GM12865 (cell line): ENCODE results near the gene TENM3.

Source experiments
- DNase-seq: peaks from one replicate; pipeline ENCODE4 v3.0.0; 2010; ENCODE audit warnings: low read depth
- H3K4me3 ChIP-seq: 2 replicates; pipeline ENCODE4 v1.5.1; 2011; ENCODE audit warnings: mild to moderate bottlenecking, low read depth, low read length, control low read depth
- CTCF ChIP-seq: IDR thresholded peaks from 2 replicates; pipeline ENCODE4 v1.5.1; 2011; ENCODE audit warnings: low read length, control low read depth, low read depth, inconsistent platforms; ENCODE audit not compliant: insufficient read depth; ENCODE audit errors: missing control alignments

Gene TENM3

GRCh38 chr4:182252220-182252619 is 9.0 kb downstream of the TENM3 start:
- H3K4me3 ChIP-seq = no peak overlapping the region
- TF ChIP-seq CTCF = no peak
- DNase-seq = no peak

- DNase-seq = no peak
- H3K4me3 ChIP-seq = no peak overlapping the region
- no peak for TF ChIP-seq CTCF
These were observed 11.0 kb downstream of the TENM3 start for GRCh38 chr4:182254026-182254780.

GRCh38 chr4:182255441-182256190 is 12.4 kb downstream of the TENM3 start:
- H3K4me3 ChIP-seq = no peak overlapping the region
- DNase-seq = no peak

GRCh38 chr4:182257016-182257415 is 13.8 kb downstream of the TENM3 start:
- H3K4me3 ChIP-seq = no peak overlapping the region
- DNase-seq = no peak
- no peak for TF ChIP-seq CTCF

More at GRCh38 chr4:182255441-182256190, 12.4 kb downstream of the TENM3 start:
- no peak for TF ChIP-seq CTCF

GRCh38 chr4:182257503-182257902 is 14.3 kb downstream of the TENM3 start:
- TF ChIP-seq CTCF = no peak
- no peak for DNase-seq
- no peak overlapping the region for H3K4me3 ChIP-seq

GRCh38 chr4:182258441-182259000 is 15.3 kb downstream of the TENM3 start:
- no peak overlapping the region for H3K4me3 ChIP-seq
- no peak for DNase-seq
- no peak for TF ChIP-seq CTCF
